ENCODE results near the gene PTPRB.

PTPRB gene

GRCh38 chr12:70609203-70609602 lies 28.0 kb downstream of the PTPRB start:
- Histone ChIP-seq H4K20me1 (ENCODE audit: insufficient read depth, low read length) (no peaks in the 10 kb centered on the region), H3K4me1 (ENCODE audit: insufficient read depth, low read length) (no peaks in the 10 kb centered on the region), H3K36me3 (ENCODE audit: insufficient read depth, low read length) (no peaks in the 10 kb centered on the region), H2AFZ (ENCODE audit: low read depth, low read length) (no peak overlapping the region), H3K9me3 (ENCODE audit: insufficient read depth, low read length, severe bottlenecking) (no peaks in the 10 kb centered on the region), H3K27ac (ENCODE audit: low read length) (no peak overlapping the region), H3K4me2 (ENCODE audit: insufficient read depth, low read length) (no peak overlapping the region), H3K4me3 (ENCODE audit: low read depth in 1 of 2, low read length in 2 of 2) (no peak overlapping the region), H3K27me3 (ENCODE audit: insufficient read depth, low read length, poor library complexity) (no peaks in the 10 kb centered on the region), H3K9ac (ENCODE audit: low read depth, low read length) (no peak overlapping the region), H3K79me2 (ENCODE audit: insufficient read depth, low read length) (no peaks in the 10 kb centered on the region)
- no peak for DNase-seq
- ATAC-seq (ENCODE audit: insufficient read depth, low read depth) = no peak
- TF ChIP-seq CTCF (IDR thresholded peaks at IDR 0.05; ENCODE audit: borderline replicate concordance, extremely low read depth, low read length, poor library complexity, severe bottlenecking) = no peak
- no peak for TF ChIP-seq EZH2 (IDR thresholded peaks at IDR 0.05; ENCODE audit: borderline replicate concordance, low read depth, low read length, severe bottlenecking)

- Histone ChIP-seq H3K4me2 (ENCODE audit: insufficient read depth, low read length) (no peak overlapping the region), H3K4me1 (ENCODE audit: insufficient read depth, low read length) (no peaks in the 10 kb centered on the region), H4K20me1 (ENCODE audit: insufficient read depth, low read length) (no peaks in the 10 kb centered on the region), H3K27me3 (ENCODE audit: insufficient read depth, low read length, poor library complexity) (no peaks in the 10 kb centered on the region), H3K27ac (ENCODE audit: low read length) (no peak overlapping the region), H3K36me3 (ENCODE audit: insufficient read depth, low read length) (no peaks in the 10 kb centered on the region), H3K79me2 (ENCODE audit: insufficient read depth, low read length) (no peaks in the 10 kb centered on the region), H3K9ac (ENCODE audit: low read depth, low read length) (no peak overlapping the region), H3K9me3 (ENCODE audit: insufficient read depth, low read length, severe bottlenecking) (no peaks in the 10 kb centered on the region), H3K4me3 (ENCODE audit: low read depth in 1 of 2, low read length in 2 of 2) (no peak overlapping the region), H2AFZ (ENCODE audit: low read depth, low read length) (no peak overlapping the region)
- ATAC-seq (ENCODE audit: insufficient read depth, low read depth) (no peak), DNase-seq (no peak)
- TF ChIP-seq EZH2 (IDR thresholded peaks at IDR 0.05; ENCODE audit: borderline replicate concordance, low read depth, low read length, severe bottlenecking) = no peak
- TF ChIP-seq CTCF (IDR thresholded peaks at IDR 0.05; ENCODE audit: borderline replicate concordance, extremely low read depth, low read length, poor library complexity, severe bottlenecking) = no peak
Measured at GRCh38 chr12:70608184-70608583, 29.0 kb downstream of the PTPRB start.

GRCh38 chr12:70607107-70607506 lies 30.1 kb downstream of the PTPRB start:
- H3K79me2 ChIP-seq (ENCODE audit: insufficient read depth, low read length) = no peaks in the 10 kb centered on the region
- DNase-seq (no peak), ATAC-seq (ENCODE audit: insufficient read depth, low read depth) (no peak)
- H4K20me1 ChIP-seq (ENCODE audit: insufficient read depth, low read length) = no peaks in the 10 kb centered on the region
- H3K4me3 ChIP-seq (ENCODE audit: low read depth in 1 of 2, low read length in 2 of 2) = no peak overlapping the region
- H3K27me3 ChIP-seq (ENCODE audit: insufficient read depth, low read length, poor library complexity) = no peaks in the 10 kb centered on the region
- no peaks in the 10 kb centered on the region for H3K36me3 ChIP-seq (ENCODE audit: insufficient read depth, low read length)
- no peaks in the 10 kb centered on the region for H3K4me1 ChIP-seq (ENCODE audit: insufficient read depth, low read length)
- no peaks in the 10 kb centered on the region for H3K9me3 ChIP-seq (ENCODE audit: insufficient read depth, low read length, severe bottlenecking)
- H3K9ac ChIP-seq (ENCODE audit: low read depth, low read length) = no peak overlapping the region
- no peak overlapping the region for H3K27ac ChIP-seq (ENCODE audit: low read length)
- TF ChIP-seq EZH2 (IDR thresholded peaks at IDR 0.05; ENCODE audit: borderline replicate concordance, low read depth, low read length, severe bottlenecking) = no peak
- no peak for TF ChIP-seq CTCF (IDR thresholded peaks at IDR 0.05; ENCODE audit: borderline replicate concordance, extremely low read depth, low read length, poor library complexity, severe bottlenecking)
- no peak overlapping the region for H2AFZ ChIP-seq (ENCODE audit: low read depth, low read length)
- H3K4me2 ChIP-seq (ENCODE audit: insufficient read depth, low read length) = no peak overlapping the region

GRCh38 chr12:70605976-70606375 lies 31.3 kb downstream of the PTPRB start:
- Histone ChIP-seq H4K20me1 (ENCODE audit: insufficient read depth, low read length) (no peaks in the 10 kb centered on the region), H3K36me3 (ENCODE audit: insufficient read depth, low read length) (no peaks in the 10 kb centered on the region), H3K79me2 (ENCODE audit: insufficient read depth, low read length) (no peaks in the 10 kb centered on the region), H2AFZ (ENCODE audit: low read depth, low read length) (no peak overlapping the region), H3K4me3 (ENCODE audit: low read depth in 1 of 2, low read length in 2 of 2) (no peak overlapping the region), H3K9me3 (ENCODE audit: insufficient read depth, low read length, severe bottlenecking) (no peaks in the 10 kb centered on the region), H3K27me3 (ENCODE audit: insufficient read depth, low read length, poor library complexity) (no peaks in the 10 kb centered on the region), H3K9ac (ENCODE audit: low read depth, low read length) (no peak overlapping the region), H3K27ac (ENCODE audit: low read length) (no peak overlapping the region), H3K4me2 (ENCODE audit: insufficient read depth, low read length) (no peak overlapping the region), H3K4me1 (ENCODE audit: insufficient read depth, low read length) (no peaks in the 10 kb centered on the region)
- ATAC-seq (ENCODE audit: insufficient read depth, low read depth) = no peak
- no peak for DNase-seq
- TF ChIP-seq CTCF (IDR thresholded peaks at IDR 0.05; ENCODE audit: borderline replicate concordance, extremely low read depth, low read length, poor library complexity, severe bottlenecking) (no peak), EZH2 (IDR thresholded peaks at IDR 0.05; ENCODE audit: borderline replicate concordance, low read depth, low read length, severe bottlenecking) (no peak)

Data from DND-41 (cell line).